ENCODE results near the gene PHOX2A.

PHOX2A gene

GRCh38 chr11:72222106-72222891, 21.7 kb downstream of the PHOX2A start:
- Histone ChIP-seq H2AFZ (ENCODE audit: low read depth, low read length, severe bottlenecking) (peak overlapping the region; percentile 92), H3K9ac (ENCODE audit: low read length) (peak overlapping the region; percentile 87), H3K9me2 (replicated peaks; ENCODE audit: insufficient read depth, low read length) (no peaks in the 10 kb centered on the region), H3F3A (ENCODE audit: insufficient read depth) (peaks cover 8% of the 10 kb centered on the region), H3K27me3 (ENCODE audit: low read length) (no peaks in the 10 kb centered on the region), H3K27ac (ENCODE audit: low read depth, low read length) (peak overlapping the region; percentile 94), H4K20me1 (ENCODE audit: low read depth, low read length) (no peaks in the 10 kb centered on the region), H3K79me2 (ENCODE audit: insufficient read depth, low read length) (peaks cover 18% of the 10 kb centered on the region), H3K36me3 (ENCODE audit: low read length) (no peaks in the 10 kb centered on the region), H3K9me3 (ENCODE audit: insufficient read depth, low read length) (no peaks in the 10 kb centered on the region), H3K4me2 (ENCODE audit: low read depth, low read length, poor library complexity, severe bottlenecking) (peak overlapping the region; percentile 72), H3K4me3 (ENCODE audit: insufficient read depth, low read length, poor library complexity, severe bottlenecking) (peak overlapping the region; percentile 81)
- TF ChIP-seq, protein P1, sequence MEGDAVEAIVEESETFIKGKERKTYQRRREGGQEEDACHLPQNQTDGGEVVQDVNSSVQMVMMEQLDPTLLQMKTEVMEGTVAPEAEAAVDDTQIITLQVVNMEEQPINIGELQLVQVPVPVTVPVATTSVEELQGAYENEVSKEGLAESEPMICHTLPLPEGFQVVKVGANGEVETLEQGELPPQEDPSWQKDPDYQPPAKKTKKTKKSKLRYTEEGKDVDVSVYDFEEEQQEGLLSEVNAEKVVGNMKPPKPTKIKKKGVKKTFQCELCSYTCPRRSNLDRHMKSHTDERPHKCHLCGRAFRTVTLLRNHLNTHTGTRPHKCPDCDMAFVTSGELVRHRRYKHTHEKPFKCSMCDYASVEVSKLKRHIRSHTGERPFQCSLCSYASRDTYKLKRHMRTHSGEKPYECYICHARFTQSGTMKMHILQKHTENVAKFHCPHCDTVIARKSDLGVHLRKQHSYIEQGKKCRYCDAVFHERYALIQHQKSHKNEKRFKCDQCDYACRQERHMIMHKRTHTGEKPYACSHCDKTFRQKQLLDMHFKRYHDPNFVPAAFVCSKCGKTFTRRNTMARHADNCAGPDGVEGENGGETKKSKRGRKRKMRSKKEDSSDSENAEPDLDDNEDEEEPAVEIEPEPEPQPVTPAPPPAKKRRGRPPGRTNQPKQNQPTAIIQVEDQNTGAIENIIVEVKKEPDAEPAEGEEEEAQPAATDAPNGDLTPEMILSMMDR (IDR thresholded peaks at IDR 0.05; ENCODE audit: insufficient read depth, low read length, poor library complexity, severe bottlenecking), result no peak
- TF ChIP-seq EZH2phosphoT487 (conservative IDR thresholded peaks at IDR 0.05; ENCODE audit: low read length), result no peak

- Histone ChIP-seq H3K9ac (ENCODE audit: low read length) (peak overlapping the region; percentile 87; the same call in 1 of the 2 replicates), H3K4me3 (ENCODE audit: insufficient read depth, low read length, poor library complexity, severe bottlenecking) (no peak overlapping the region), H3K9me2 (replicated peaks; ENCODE audit: insufficient read depth, low read length) (no peaks in the 10 kb centered on the region), H3K27me3 (ENCODE audit: low read length) (no peaks in the 10 kb centered on the region), H3K36me3 (ENCODE audit: low read length) (no peaks in the 10 kb centered on the region), H4K20me1 (ENCODE audit: low read depth, low read length) (no peaks in the 10 kb centered on the region), H3K79me2 (ENCODE audit: insufficient read depth, low read length) (peaks cover 18% of the 10 kb centered on the region), H3F3A (ENCODE audit: insufficient read depth) (peaks cover 8% of the 10 kb centered on the region), H3K4me2 (ENCODE audit: low read depth, low read length, poor library complexity, severe bottlenecking) (peak overlapping the region; percentile 72), H3K9me3 (ENCODE audit: insufficient read depth, low read length) (no peaks in the 10 kb centered on the region), H2AFZ (ENCODE audit: low read depth, low read length, severe bottlenecking) (peak overlapping the region; percentile 92), H3K27ac (ENCODE audit: low read depth, low read length) (no peak overlapping the region)
- no peak for TF ChIP-seq EZH2phosphoT487 (conservative IDR thresholded peaks at IDR 0.05; ENCODE audit: low read length)
- TF ChIP-seq, protein P1 (IDR thresholded peaks at IDR 0.05; ENCODE audit: insufficient read depth, low read length, poor library complexity, severe bottlenecking), result no peak
Observed at GRCh38 chr11:72221386-72222075, 22.4 kb downstream of the PHOX2A start.

GRCh38 chr11:72220696-72221363, 23.1 kb downstream of the PHOX2A start:
- H2AFZ ChIP-seq (ENCODE audit: low read depth, low read length, severe bottlenecking), result peak overlapping the region; percentile 92
- H3K9ac ChIP-seq (ENCODE audit: low read length), result peak overlapping the region; percentile 87; the same call in 1 of the 2 replicates
- no peaks in the 10 kb centered on the region for H3K36me3 ChIP-seq (ENCODE audit: low read length)
- H3K27me3 ChIP-seq (ENCODE audit: low read length), result no peaks in the 10 kb centered on the region
- peaks cover 7% of the 10 kb centered on the region for H3F3A ChIP-seq (ENCODE audit: insufficient read depth)
- no peak overlapping the region for H3K27ac ChIP-seq (ENCODE audit: low read depth, low read length)
- peaks cover 16% of the 10 kb centered on the region for H3K79me2 ChIP-seq (ENCODE audit: insufficient read depth, low read length)
- no peaks in the 10 kb centered on the region for H4K20me1 ChIP-seq (ENCODE audit: low read depth, low read length)
- H3K4me2 ChIP-seq (ENCODE audit: low read depth, low read length, poor library complexity, severe bottlenecking), result peak overlapping the region; percentile 72
- no peak overlapping the region for H3K4me3 ChIP-seq (ENCODE audit: insufficient read depth, low read length, poor library complexity, severe bottlenecking)
- H3K9me3 ChIP-seq (ENCODE audit: insufficient read depth, low read length), result no peaks in the 10 kb centered on the region
- TF ChIP-seq EZH2phosphoT487 (conservative IDR thresholded peaks at IDR 0.05; ENCODE audit: low read length), result no peak
- TF ChIP-seq, protein P1 (IDR thresholded peaks at IDR 0.05; ENCODE audit: insufficient read depth, low read length, poor library complexity, severe bottlenecking), result no peak
- H3K9me2 ChIP-seq (replicated peaks; ENCODE audit: insufficient read depth, low read length), result no peaks in the 10 kb centered on the region

Data from SU-DHL-6 (cell line).